Endodermal cell (in vitro differentiated cells): ENCODE data around the gene OR1E1. TPM values are rescaled to one million over a fixed set of nuclear protein-coding genes. Genes with fewer than 3 reads are reported as not detected.

Source experiments
- DNase-seq: peaks from one replicate; pipeline ENCODE4 v3.0.0-alpha.2; 2017
- H3K27ac ChIP-seq: 2 replicates; pipeline ENCODE4 v1.5.1; 2013; ENCODE audit warnings: mild to moderate bottlenecking, low read depth, low read length, moderate library complexity
- H3K27me3 ChIP-seq: 2 replicates; pipeline ENCODE4 v1.6.1; 2013; ENCODE audit warnings: mild to moderate bottlenecking, low read length, moderate library complexity; ENCODE audit not compliant: insufficient read depth, control insufficient read depth, poor library complexity, severe bottlenecking
- H3K36me3 ChIP-seq: 2 replicates; pipeline ENCODE4 v1.7.0; 2013; ENCODE audit warnings: mild to moderate bottlenecking, low read length, moderate library complexity; ENCODE audit not compliant: control insufficient read depth, insufficient read depth
- H3K4me1 ChIP-seq: one replicate; pipeline ENCODE4 v1.7.0; 2013; ENCODE audit warnings: low read length; ENCODE audit not compliant: control insufficient read depth, insufficient read depth
- H3K4me3 ChIP-seq: 2 replicates; pipeline ENCODE4 v1.5.1; 2013; ENCODE audit warnings: mild to moderate bottlenecking, low read length, moderate library complexity
- H3K9ac ChIP-seq: 2 replicates; pipeline ENCODE4 v1.6.1; 2013; ENCODE audit warnings: mild to moderate bottlenecking, low read length, moderate library complexity; ENCODE audit not compliant: poor library complexity, severe bottlenecking; ENCODE audit errors: extremely low read depth
- H3K9me3 ChIP-seq: 2 replicates; pipeline ENCODE4 v1.6.1; 2013; ENCODE audit warnings: mild to moderate bottlenecking, low read length, moderate library complexity; ENCODE audit not compliant: control insufficient read depth
- H3K27ac Mint-ChIP-seq: 2 replicates; pipeline ENCODE4 v1.8.0; 2020; ENCODE audit warnings: mixed read lengths
- H3K27me3 Mint-ChIP-seq: 2 replicates; pipeline ENCODE4 v1.8.0; 2021; ENCODE audit warnings: mild to moderate bottlenecking, mixed read lengths; ENCODE audit not compliant: insufficient read depth
- H3K36me3 Mint-ChIP-seq: 2 replicates; pipeline ENCODE4 v1.8.0; 2020; ENCODE audit warnings: low read depth, mixed read lengths
- H3K4me1 Mint-ChIP-seq: 2 replicates; pipeline ENCODE4 v1.8.0; 2020; ENCODE audit warnings: mixed read lengths
- H3K4me3 Mint-ChIP-seq: 2 replicates; pipeline ENCODE4 v1.8.0; 2020; ENCODE audit warnings: mild to moderate bottlenecking, moderate library complexity, mixed read lengths
- H3K9me3 Mint-ChIP-seq: 2 replicates; pipeline ENCODE4 v1.8.0; 2020; ENCODE audit warnings: mild to moderate bottlenecking, mixed read lengths
- CTCF ChIP-seq: fragments of 200-600 bp; sonication (generic); conservative IDR thresholded peaks from 2 replicates; pipeline ENCODE4 v1.5.0; 2021; ENCODE audit warnings: antibody characterized with exemption, mild to moderate bottlenecking
- WGBS, 2 experiments: methylation state at CpG; one replicate each; pipeline versions ENCODE4 v1.1.5 to v1.1.7; 2013; ENCODE audit warnings: missing lambda C conversion rate in 2 of 2, mixed read lengths in 1 of 2; ENCODE audit not compliant: insufficient coverage in 1 of 2, insufficient read length in 1 of 2; 5-methylcytosine and 5-hydroxymethylcytosine counted together
- long read RNA-seq, 4 experiments: library from polyadenylated mRNA in 2 of 4; library from RNA in 1 of 4; library from capped mRNA in 1 of 4; stranded (forward) in 3 of 4; unstranded in 1 of 4; transcript quantifications; one replicate each; pipeline ENCODE4 v2.0.0, GENCODE V29; 2020 to 2021; ENCODE audit warnings: inconsistent platforms in 1 of 4
- polyA plus RNA-seq, 2 experiments: library from polyadenylated mRNA; stranded (reverse); fragments of 50-300 nt; gene quantifications; one replicate each; pipeline ENCODE4 v1.2.3, GENCODE V29; 2013
- total RNA-seq, 2 donors: library from RNA; stranded (reverse); fragmentation: NEBNext Ultra II Directional in 1 of 2; extraction: Animal tissue kit (Norgen Biotek cat#: 25700) in 1 of 2; gene quantifications; 2 replicates in 1 of 2; 3 replicates in 1 of 2; pipeline ENCODE4 v1.2.1, GENCODE V29; 2021

OR1E1 gene
- not detected for total RNA-seq
- polyA plus RNA-seq (2013, experiment 1 of 2), result not detected
- not detected for polyA plus RNA-seq (2013, experiment 2 of 2)
- long read RNA-seq, experiment 1, result 0 reads
- long read RNA-seq, experiment 2, result 0 reads
- long read RNA-seq, experiment 3, result 0 reads
- long read RNA-seq, experiment 4, result 0 reads

GRCh38 chr17:3398310-3398709, at the start of gene OR1E1:
Gene OR1E1 (minus strand): TSS chr17:3398410. CDS start chr17:3398410, 0 bp downstream.
- no peaks in the 10 kb centered on the region for H3K36me3 ChIP-seq
- no peak within 1 kb of the TSS for H3K9ac ChIP-seq
- H3K4me1 ChIP-seq, result no peaks in the 10 kb centered on the region
- no peak for DNase-seq
- H3K4me3 ChIP-seq, result no peak within 1 kb of the TSS
- TF ChIP-seq CTCF, result no peak
- Mint-ChIP-seq H3K9me3 (peaks cover 62% of the 10 kb centered on the region), H3K27me3 (no peaks in the 10 kb centered on the region), H3K4me1 (no peaks in the 10 kb centered on the region), H3K4me3 (no peak within 1 kb of the TSS), H3K36me3 (no peaks in the 10 kb centered on the region), H3K27ac (no peak within 1 kb of the TSS)
- 40 to 63% methylated on average over 1 of the region's 1 CpG for WGBS, 2 experiments
- no peaks in the 10 kb centered on the region for H3K27me3 ChIP-seq
- no peak within 1 kb of the TSS for H3K27ac ChIP-seq
- H3K9me3 ChIP-seq, result peaks cover 15% of the 10 kb centered on the region

- no peak overlapping the region for H3K27ac Mint-ChIP-seq
- Histone ChIP-seq H3K27ac (no peak overlapping the region), H3K36me3 (no peaks in the 10 kb centered on the region), H3K4me1 (no peaks in the 10 kb centered on the region), H3K9ac (no peak overlapping the region), H3K4me3 (no peak overlapping the region), H3K9me3 (no peaks in the 10 kb centered on the region), H3K27me3 (no peaks in the 10 kb centered on the region)
- H3K4me3 Mint-ChIP-seq, result no peak overlapping the region
- H3K4me1 Mint-ChIP-seq, result no peaks in the 10 kb centered on the region
- WGBS, 2 experiments, result 57 to 61% methylated on average over 2 of the region's 2 CpGs
- peaks cover 2% of the 10 kb centered on the region for H3K27me3 Mint-ChIP-seq
- H3K9me3 Mint-ChIP-seq, result no peaks in the 10 kb centered on the region
- peak; percentile 76 for DNase-seq
- H3K36me3 Mint-ChIP-seq, result no peaks in the 10 kb centered on the region
- peak; percentile 59 for TF ChIP-seq CTCF
Measured at GRCh38 chr17:3447625-3448024, 49.4 kb upstream of the OR1E1 start.

GRCh38 chr17:3440451-3440850, 42.2 kb upstream of the OR1E1 start:
- Mint-ChIP-seq H3K9me3 (no peaks in the 10 kb centered on the region), H3K4me3 (no peak overlapping the region), H3K27ac (no peak overlapping the region), H3K36me3 (no peaks in the 10 kb centered on the region), H3K27me3 (peaks cover 2% of the 10 kb centered on the region), H3K4me1 (no peaks in the 10 kb centered on the region)
- no peak overlapping the region for H3K4me3 ChIP-seq
- no peaks in the 10 kb centered on the region for H3K27me3 ChIP-seq
- H3K9me3 ChIP-seq, result no peaks in the 10 kb centered on the region
- no peaks in the 10 kb centered on the region for H3K36me3 ChIP-seq
- WGBS, 2 experiments, result 60 to 81% methylated on average over 1 of the region's 2 CpGs
- H3K9ac ChIP-seq, result no peak overlapping the region
- no peaks in the 10 kb centered on the region for H3K4me1 ChIP-seq
- TF ChIP-seq CTCF, result no peak
- no peak overlapping the region for H3K27ac ChIP-seq
- no peak for DNase-seq
